ENCODE results near the gene FAM89B.
A peak's percentile ranks its signal among the peaks of the same experiment; 100 is the strongest.

The FAM89B gene

GRCh38 chr11:65539744-65540289, 32.5 kb upstream of the FAM89B start:
- DNase-seq, result no peak

GRCh38 chr11:65540290-65541092, 31.8 kb upstream of the FAM89B start:
- peak; percentile 66 to 94 (median 89) for DNase-seq

- no peak for DNase-seq
These were observed 31.0 kb upstream of the FAM89B start for GRCh38 chr11:65541093-65541982.

GRCh38 chr11:65542738-65543390, 29.5 kb upstream of the FAM89B start:
- DNase-seq, result no peak

- no peak for DNase-seq
These were observed 26.5 kb upstream of the FAM89B start for GRCh38 chr11:65545853-65546216.

- peak in 7 of 14 donors; percentile 25 to 55 (median 37) for DNase-seq
These were observed 25.9 kb upstream of the FAM89B start for GRCh38 chr11:65546217-65546958.

GRCh38 chr11:65547446-65548125, 24.8 kb upstream of the FAM89B start:
- no peak for DNase-seq

GRCh38 chr11:65548395-65548794, 23.9 kb upstream of the FAM89B start:
- DNase-seq, result peak in 4 of 14 donors; percentile 15 to 60 (median 46)

GRCh38 chr11:65549096-65549495, 23.2 kb upstream of the FAM89B start:
- no peak for DNase-seq

- no peak for DNase-seq
These were observed 20.6 kb upstream of the FAM89B start for GRCh38 chr11:65551572-65552387.

- DNase-seq, result no peak
These were observed 19.9 kb upstream of the FAM89B start for GRCh38 chr11:65552388-65552951.

GRCh38 chr11:65553301-65554001, 18.9 kb upstream of the FAM89B start:
- no peak for DNase-seq

- DNase-seq, result no peak
These were observed 18.1 kb upstream of the FAM89B start for GRCh38 chr11:65554057-65554818.

- no peak for DNase-seq
These were observed 17.4 kb upstream of the FAM89B start for GRCh38 chr11:65554842-65555430.

- peak in 2 of 14 donors; percentile 13 to 61 for DNase-seq
These were observed 16.6 kb upstream of the FAM89B start for GRCh38 chr11:65555693-65556231.

GRCh38 chr11:65556470-65557279, 15.7 kb upstream of the FAM89B start:
- DNase-seq, result peak in 2 of 14 donors; percentile 49 to 55
